ENCODE data around the gene CDH15.

DNA sequence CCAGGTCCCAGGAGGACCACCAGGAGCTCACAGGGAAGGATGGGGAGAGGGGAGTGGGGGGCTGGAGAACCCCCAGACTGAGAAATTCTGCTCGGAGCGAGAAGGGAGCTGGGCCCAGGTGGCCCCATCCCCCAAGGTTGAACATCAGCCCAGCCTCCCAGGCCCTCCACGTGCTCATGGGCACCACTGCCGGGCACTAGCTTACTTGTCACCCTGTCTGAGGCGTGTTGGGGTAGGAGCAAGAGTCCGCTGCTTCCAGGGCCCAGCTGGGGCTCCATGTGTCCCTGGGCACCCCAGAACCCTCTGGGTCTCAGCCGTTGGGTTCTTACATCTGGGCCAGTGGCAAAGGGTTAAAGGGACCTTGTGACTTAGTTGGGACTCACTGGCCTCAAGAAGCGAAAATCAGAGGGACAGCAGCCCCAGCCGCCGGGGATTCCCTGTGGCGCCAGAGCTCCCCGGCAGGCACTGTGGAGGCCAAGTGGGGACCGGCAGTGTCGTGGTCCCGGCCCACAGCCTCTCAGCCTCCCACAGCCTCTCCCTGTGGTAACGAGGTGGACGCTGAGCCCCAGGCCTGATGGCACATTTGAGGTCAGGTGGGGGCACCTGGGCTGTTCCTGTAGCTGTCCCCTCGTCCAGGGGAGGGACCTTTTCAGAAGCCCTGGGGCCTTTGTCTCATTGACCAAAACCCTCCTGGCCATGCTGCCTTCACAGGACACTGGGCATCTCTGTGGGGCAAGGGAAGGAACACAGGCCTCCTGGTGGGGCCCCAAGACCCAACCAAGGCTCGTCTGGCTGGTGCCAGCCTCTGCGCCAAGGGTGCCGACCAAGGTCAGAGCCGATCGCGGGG, 33.7 kb upstream of the CDH15 start:
- TF ChIP-seq, protein P1, sequence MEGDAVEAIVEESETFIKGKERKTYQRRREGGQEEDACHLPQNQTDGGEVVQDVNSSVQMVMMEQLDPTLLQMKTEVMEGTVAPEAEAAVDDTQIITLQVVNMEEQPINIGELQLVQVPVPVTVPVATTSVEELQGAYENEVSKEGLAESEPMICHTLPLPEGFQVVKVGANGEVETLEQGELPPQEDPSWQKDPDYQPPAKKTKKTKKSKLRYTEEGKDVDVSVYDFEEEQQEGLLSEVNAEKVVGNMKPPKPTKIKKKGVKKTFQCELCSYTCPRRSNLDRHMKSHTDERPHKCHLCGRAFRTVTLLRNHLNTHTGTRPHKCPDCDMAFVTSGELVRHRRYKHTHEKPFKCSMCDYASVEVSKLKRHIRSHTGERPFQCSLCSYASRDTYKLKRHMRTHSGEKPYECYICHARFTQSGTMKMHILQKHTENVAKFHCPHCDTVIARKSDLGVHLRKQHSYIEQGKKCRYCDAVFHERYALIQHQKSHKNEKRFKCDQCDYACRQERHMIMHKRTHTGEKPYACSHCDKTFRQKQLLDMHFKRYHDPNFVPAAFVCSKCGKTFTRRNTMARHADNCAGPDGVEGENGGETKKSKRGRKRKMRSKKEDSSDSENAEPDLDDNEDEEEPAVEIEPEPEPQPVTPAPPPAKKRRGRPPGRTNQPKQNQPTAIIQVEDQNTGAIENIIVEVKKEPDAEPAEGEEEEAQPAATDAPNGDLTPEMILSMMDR (IDR thresholded peaks at IDR 0.05): no peak
- no peak for TF ChIP-seq POLR2A (IDR thresholded peaks at IDR 0.05)

All from heart left ventricle (tissue), 13 donors.